Caco-2 (cell line): ENCODE results near the gene GPR21. TPM values are rescaled to one million over a fixed set of nuclear protein-coding genes. Genes with fewer than 3 reads are reported as not detected.

Source experiments
- BruUV-seq: library from RNA; stranded (reverse); fragments of 400-500 nt; replicated peaks from 2 replicates; lab custom pipeline; 2021; lab: Mats Ljungman, UMichigan
- CTCF ChIA-PET: fragments of 300-600 bp; sonication (Branson Sonifier 250); formaldehyde crosslinking; loops from one replicate; lab custom pipeline; 2022; ENCODE audit warnings: antibody characterized with exemption; lab: Charles Lee
- POLR2A ChIA-PET: fragments of 300-600 bp; sonication (Branson Sonifier 250); formaldehyde crosslinking; loops from one replicate; lab custom pipeline; 2022; ENCODE audit warnings: antibody characterized with exemption; lab: Charles Lee
- DNase-seq, 2 experiments: peaks; one replicate each; pipeline versions ENCODE4 v3.0.0 to v3.0.0-alpha.2; 2020 to 2022
- H3K27me3 ChIP-seq: replicated peaks from 2 replicates; pipeline ENCODE4 v1.6.0; 2011; ENCODE audit warnings: low read length; ENCODE audit not compliant: control insufficient read depth, insufficient read depth
- H3K36me3 ChIP-seq: 2 replicates; pipeline ENCODE4 v1.5.1; 2011; ENCODE audit warnings: low read length; ENCODE audit not compliant: control insufficient read depth, insufficient read depth
- H3K4me1 ChIP-seq: fragments of 250-450 bp; sonication (Bioruptor Pico); 2 replicates; pipeline ENCODE4 v1.5.1; 2020; ENCODE audit warnings: mild to moderate bottlenecking
- H3K4me3 ChIP-seq: 2 replicates; pipeline ENCODE4 v1.5.1; 2011; ENCODE audit warnings: low read depth, mild to moderate bottlenecking, control low read depth, low read length
- H3K9me3 ChIP-seq: fragments of 250-450 bp; sonication (Bioruptor Pico); 2 replicates; pipeline ENCODE4 v1.5.1; 2020; ENCODE audit warnings: mild to moderate bottlenecking, moderate library complexity
- H3K27ac Mint-ChIP-seq: one replicate; pipeline ENCODE4 v1.8.0; 2022; ENCODE audit warnings: mixed read lengths; ENCODE audit not compliant: unreplicated experiment
- H3K27me3 Mint-ChIP-seq: one replicate; pipeline ENCODE4 v1.8.0; 2022; ENCODE audit warnings: mixed read lengths; ENCODE audit not compliant: insufficient read depth, unreplicated experiment
- H3K36me3 Mint-ChIP-seq: one replicate; pipeline ENCODE4 v1.8.0; 2022; ENCODE audit warnings: mild to moderate bottlenecking, mixed read lengths; ENCODE audit not compliant: insufficient read depth, unreplicated experiment
- H3K4me1 Mint-ChIP-seq: one replicate; pipeline ENCODE4 v1.8.0; 2022; ENCODE audit warnings: low read depth, mixed read lengths; ENCODE audit not compliant: unreplicated experiment
- H3K4me3 Mint-ChIP-seq: one replicate; pipeline ENCODE4 v1.8.0; 2022; ENCODE audit warnings: mild to moderate bottlenecking, moderate library complexity, mixed read lengths; ENCODE audit not compliant: unreplicated experiment
- H3K9me3 Mint-ChIP-seq: one replicate; pipeline ENCODE4 v1.8.0; 2022; ENCODE audit warnings: mixed read lengths; ENCODE audit not compliant: unreplicated experiment
- intact Hi-C: fragments of 100-400 bp; cut with micrococcal nuclease; formaldehyde crosslinking; loops from one replicate; pipeline ENCODE4 v1.10.0; 2022; ENCODE audit not compliant: unreplicated experiment
- total RNA-seq: library from RNA; stranded (reverse); gene quantifications from 2 replicates; pipeline ENCODE4 v1.2.3, GENCODE V29; 2022
- TF ChIP-seq, protein P1 (sequence below), 2 experiments: fragments of 200-600 bp in 1 of 2; IDR thresholded peaks; 1 replicate in 1 of 2; 2 replicates in 1 of 2; pipeline versions ENCODE4 v1.5.1 to v1.8.0; 2011 to 2022; ENCODE audit warnings: antibody characterized with exemption in 1 of 2, control low read depth in 1 of 2, inconsistent platforms in 1 of 2, low read depth in 1 of 2, low read length in 1 of 2, mild to moderate bottlenecking in 1 of 2, moderate library complexity in 1 of 2; ENCODE audit not compliant: insufficient read depth in 1 of 2, severe bottlenecking in 1 of 2, unreplicated experiment in 1 of 2

GPR21 gene
- total RNA-seq, 1 experiment from 2014 or later = 2.0 TPM

- no peaks in the 10 kb centered on the region for H3K4me1 ChIP-seq
- H3K9me3 Mint-ChIP-seq = no peaks in the 10 kb centered on the region
- H3K4me3 Mint-ChIP-seq = no peak overlapping the region
- H3K27me3 Mint-ChIP-seq = no peaks in the 10 kb centered on the region
- no TSS peak for BruUV-seq
- ChIA-PET POLR2A (no interaction called here), CTCF (interaction anchor here (0.6 kb wide), 1 partner anchor 18 kb away, joined by 5 read pairs; no protein-coding TSS in a partner anchor)
- H3K36me3 ChIP-seq = peaks cover 1% of the 10 kb centered on the region; the same call in 1 of the 2 replicates
- H3K4me1 Mint-ChIP-seq = peaks cover 8% of the 10 kb centered on the region
- TF ChIP-seq, protein P1, sequence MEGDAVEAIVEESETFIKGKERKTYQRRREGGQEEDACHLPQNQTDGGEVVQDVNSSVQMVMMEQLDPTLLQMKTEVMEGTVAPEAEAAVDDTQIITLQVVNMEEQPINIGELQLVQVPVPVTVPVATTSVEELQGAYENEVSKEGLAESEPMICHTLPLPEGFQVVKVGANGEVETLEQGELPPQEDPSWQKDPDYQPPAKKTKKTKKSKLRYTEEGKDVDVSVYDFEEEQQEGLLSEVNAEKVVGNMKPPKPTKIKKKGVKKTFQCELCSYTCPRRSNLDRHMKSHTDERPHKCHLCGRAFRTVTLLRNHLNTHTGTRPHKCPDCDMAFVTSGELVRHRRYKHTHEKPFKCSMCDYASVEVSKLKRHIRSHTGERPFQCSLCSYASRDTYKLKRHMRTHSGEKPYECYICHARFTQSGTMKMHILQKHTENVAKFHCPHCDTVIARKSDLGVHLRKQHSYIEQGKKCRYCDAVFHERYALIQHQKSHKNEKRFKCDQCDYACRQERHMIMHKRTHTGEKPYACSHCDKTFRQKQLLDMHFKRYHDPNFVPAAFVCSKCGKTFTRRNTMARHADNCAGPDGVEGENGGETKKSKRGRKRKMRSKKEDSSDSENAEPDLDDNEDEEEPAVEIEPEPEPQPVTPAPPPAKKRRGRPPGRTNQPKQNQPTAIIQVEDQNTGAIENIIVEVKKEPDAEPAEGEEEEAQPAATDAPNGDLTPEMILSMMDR (IDR thresholded peaks at IDR 0.05; ENCODE audit: insufficient read depth in 1 of 2, low read depth in 1 of 2, low read length in 1 of 2, severe bottlenecking in 1 of 2, unreplicated experiment in 1 of 2) = no peak
- H3K27ac Mint-ChIP-seq = no peak overlapping the region
- H3K36me3 Mint-ChIP-seq = peaks cover 57% of the 10 kb centered on the region
- no peaks in the 10 kb centered on the region for H3K9me3 ChIP-seq
- H3K4me3 ChIP-seq = no peak overlapping the region
- no peaks in the 10 kb centered on the region for H3K27me3 ChIP-seq
- DNase-seq = no peak
- intact Hi-C loops = no loop called here
Observed at GRCh38 chr9:123008909-123009308, 24.6 kb upstream of the GPR21 start.

DNA sequence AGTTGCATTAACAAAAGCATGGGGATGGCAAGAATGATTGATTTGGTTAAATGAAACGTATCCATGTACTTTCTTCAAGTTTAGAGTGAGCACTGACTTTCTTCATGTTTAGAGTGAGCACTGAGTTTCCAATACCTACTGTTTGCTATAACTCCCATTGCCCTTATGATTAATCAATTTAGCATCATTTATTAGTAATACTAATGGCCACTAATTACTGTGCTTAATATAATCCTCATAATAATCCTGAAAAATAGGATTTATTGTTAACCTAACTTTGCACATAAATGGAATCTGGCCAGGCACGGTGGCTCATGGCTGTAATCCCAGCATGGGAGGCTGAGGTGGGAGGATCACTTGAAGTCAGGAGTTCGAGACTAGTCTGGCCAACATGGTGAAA lies 22.1 kb upstream of the GPR21 start:
- DNase-seq = no peak
- intact Hi-C loops = no loop called here
- no TSS peak for BruUV-seq
- TF ChIP-seq, protein P1 (IDR thresholded peaks at IDR 0.05; ENCODE audit: insufficient read depth in 1 of 2, low read depth in 1 of 2, low read length in 1 of 2, severe bottlenecking in 1 of 2, unreplicated experiment in 1 of 2) = no peak
- POLR2A ChIA-PET = no interaction called here
- Mint-ChIP-seq H3K27me3 (no peaks in the 10 kb centered on the region), H3K36me3 (peaks cover 64% of the 10 kb centered on the region), H3K4me1 (no peaks in the 10 kb centered on the region), H3K4me3 (no peak overlapping the region), H3K9me3 (no peaks in the 10 kb centered on the region), H3K27ac (no peak overlapping the region)
- CTCF ChIA-PET = no interaction called here
- Histone ChIP-seq H3K36me3 (peaks cover 1% of the 10 kb centered on the region; the same call in 1 of the 2 replicates), H3K9me3 (no peaks in the 10 kb centered on the region), H3K4me3 (no peak overlapping the region), H3K27me3 (no peaks in the 10 kb centered on the region), H3K4me1 (no peaks in the 10 kb centered on the region)

DNA sequence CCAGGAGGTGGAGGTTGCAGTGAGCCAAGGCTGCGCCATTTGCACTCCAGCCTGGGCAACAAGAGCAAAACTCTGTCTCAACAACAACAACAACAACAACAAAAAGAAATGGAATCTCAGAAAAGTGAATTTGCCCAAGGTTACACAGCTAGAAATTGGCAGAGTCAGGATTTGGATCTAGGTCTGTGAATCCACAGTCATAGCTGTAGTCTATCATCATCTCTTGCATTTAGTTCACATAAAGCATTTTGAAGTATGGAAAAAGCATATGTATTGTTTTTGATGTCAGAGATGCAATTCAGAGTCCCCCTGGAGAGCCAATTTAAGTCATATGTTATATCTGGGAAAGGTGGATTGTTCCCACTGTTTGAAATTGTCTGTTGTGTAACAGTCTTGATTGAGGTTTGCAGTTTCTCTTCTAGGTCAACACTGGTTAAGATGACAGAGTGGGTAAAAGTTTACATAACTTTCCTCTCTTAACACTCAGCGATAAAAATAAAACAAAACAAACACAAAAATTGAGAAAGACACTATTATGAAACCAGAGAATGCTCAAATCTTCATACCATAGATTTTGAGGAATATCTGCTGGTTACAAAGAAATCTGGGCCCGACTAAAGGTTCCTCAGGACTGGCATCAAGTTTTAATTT lies 21.5 kb upstream of the GPR21 start:
- BruUV-seq = no TSS peak
- intact Hi-C loops = no loop called here
- peak in 1 of 2 experiments; percentile 10 for DNase-seq
- TF ChIP-seq, protein P1 (IDR thresholded peaks at IDR 0.05; ENCODE audit: insufficient read depth in 1 of 2, low read depth in 1 of 2, low read length in 1 of 2, severe bottlenecking in 1 of 2, unreplicated experiment in 1 of 2) = no peak
- Histone ChIP-seq H3K27me3 (no peaks in the 10 kb centered on the region), H3K4me3 (no peak overlapping the region), H3K36me3 (peaks cover 1% of the 10 kb centered on the region; the same call in 1 of the 2 replicates), H3K4me1 (no peaks in the 10 kb centered on the region), H3K9me3 (no peaks in the 10 kb centered on the region)
- peaks cover 62% of the 10 kb centered on the region for H3K36me3 Mint-ChIP-seq
- H3K9me3 Mint-ChIP-seq = no peaks in the 10 kb centered on the region
- no peak overlapping the region for H3K27ac Mint-ChIP-seq
- CTCF ChIA-PET = no interaction called here
- H3K27me3 Mint-ChIP-seq = no peaks in the 10 kb centered on the region
- no peak overlapping the region for H3K4me3 Mint-ChIP-seq
- H3K4me1 Mint-ChIP-seq = no peaks in the 10 kb centered on the region
- POLR2A ChIA-PET = no interaction called here
